HG02588 (cell line): ENCODE results near the gene EGFLAM.

Experiments
- ATAC-seq: cut with Tn5 transposase; IDR thresholded peaks from one replicate; pipeline ENCODE4 v1.9.1; 2021; ENCODE audit warnings: mild to moderate bottlenecking, moderate library complexity; ENCODE audit not compliant: unreplicated experiment

Gene EGFLAM

DNA sequence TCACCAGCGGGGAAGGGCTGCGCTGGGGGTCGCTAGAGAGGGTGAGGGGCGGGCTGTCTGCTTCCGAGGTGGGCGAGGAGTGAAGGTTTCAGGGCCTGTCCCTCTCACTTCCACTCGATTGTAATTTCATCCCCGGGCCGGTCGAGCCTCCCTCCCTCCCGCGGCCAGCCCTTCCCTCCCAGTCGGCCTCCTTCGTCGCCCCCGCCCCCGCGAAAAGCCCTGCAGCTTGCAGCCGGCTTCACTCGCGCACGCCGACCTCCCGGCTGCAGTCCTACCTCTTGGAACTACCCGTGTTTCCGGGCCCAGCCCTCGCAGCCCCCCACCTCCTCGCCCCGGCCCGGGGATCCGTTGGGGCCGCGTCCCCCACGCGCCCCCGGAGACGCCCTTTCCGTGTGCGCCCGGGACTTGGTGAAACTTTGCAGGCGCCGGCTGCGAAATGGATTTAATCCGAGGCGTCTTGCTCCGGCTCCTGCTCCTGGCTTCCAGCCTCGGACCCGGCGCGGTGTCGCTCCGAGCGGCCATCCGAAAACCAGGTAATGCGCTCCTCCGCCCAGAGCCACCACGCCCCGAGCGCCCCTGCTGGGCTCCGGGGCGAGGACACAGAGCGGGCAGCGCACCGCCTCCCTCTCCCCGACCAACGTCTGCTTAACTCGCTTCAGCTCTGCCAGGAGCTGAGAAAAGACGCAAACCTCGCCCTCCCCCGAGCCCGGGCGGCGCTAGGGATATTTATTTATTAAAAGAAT is at the start of gene EGFLAM:
EGFLAM (plus strand) TSS at position 241 of the 743 bp plus-strand sequence; CDS start at position 437, 196 bp downstream.
- no peak for ATAC-seq

DNA sequence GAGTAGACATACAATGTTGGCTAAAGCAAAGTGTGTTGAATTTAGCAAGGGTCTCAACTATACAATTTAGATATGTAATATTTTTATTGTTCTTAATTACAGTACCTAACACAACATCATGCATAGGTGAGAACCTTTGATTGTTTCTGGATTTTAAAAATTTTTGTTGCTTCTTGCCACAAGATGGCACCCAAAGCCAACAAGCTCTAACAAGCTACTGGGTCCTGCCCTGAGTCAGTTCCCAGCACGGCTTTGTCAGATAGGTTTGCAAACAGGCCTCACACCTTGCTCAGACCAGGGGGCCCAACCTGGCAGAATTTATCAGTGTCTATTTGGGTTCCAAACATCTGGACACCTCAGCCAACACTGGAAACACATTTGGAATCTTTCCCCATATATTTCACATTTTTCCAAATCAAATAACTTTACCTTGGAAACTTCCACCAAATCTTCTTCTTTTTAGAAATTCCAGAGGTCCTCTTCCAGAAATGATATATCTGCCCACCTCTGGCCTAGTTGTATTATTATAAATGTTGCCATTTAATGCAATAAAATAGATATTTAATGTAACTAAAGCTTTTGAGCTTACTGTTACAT is 49.5 kb upstream of the EGFLAM start:
- ATAC-seq, result no peak

DNA sequence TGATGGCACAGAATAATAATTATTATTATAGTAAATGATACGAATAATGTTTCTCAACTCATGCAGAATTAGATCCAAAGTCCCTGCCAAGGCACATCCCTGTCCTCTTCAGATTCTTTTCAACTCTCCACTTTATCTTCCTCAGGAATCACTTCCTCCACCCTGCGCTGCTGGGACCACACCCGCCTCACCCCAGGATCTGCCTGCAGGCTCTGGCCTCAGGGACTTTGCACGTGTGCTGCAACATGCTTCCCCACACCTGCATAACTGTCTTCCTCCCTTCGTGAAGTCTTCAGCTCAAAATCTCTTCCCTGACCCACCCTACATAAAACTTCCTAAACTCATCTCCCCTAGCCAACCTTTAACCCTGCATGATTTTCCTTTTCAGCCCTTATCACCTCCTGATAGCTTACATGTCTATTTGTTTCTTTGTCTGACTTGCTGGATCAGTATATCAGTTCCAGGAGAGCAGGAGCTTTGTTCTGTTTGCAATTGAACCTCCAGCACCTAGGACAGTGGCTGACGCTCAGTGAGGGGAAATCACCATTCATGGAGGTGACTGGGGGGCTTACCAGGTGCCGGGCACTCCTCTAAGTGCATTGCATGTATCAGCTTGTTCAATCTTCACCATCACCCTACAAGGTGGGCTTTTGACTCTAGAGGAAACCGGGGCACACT is 47.5 kb upstream of the EGFLAM start:
- no peak for ATAC-seq

DNA sequence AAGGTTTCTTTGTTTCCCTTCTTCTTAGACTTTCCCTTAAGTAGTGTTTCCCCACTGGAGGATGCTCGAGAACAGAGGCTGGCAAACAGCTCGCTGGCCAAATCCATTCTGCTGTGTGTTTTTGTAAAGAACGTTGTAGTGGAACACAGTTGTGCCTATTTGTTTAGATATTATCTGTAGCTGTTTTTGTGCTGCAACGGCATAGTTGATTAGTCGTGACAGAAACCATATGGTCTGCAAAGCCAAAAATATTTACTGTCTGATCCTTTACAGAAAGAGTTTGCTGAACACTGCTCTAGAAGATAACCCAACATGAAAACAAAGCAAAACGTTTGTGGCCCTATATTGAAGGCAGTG is 47.0 kb upstream of the EGFLAM start:
- no peak for ATAC-seq

DNA sequence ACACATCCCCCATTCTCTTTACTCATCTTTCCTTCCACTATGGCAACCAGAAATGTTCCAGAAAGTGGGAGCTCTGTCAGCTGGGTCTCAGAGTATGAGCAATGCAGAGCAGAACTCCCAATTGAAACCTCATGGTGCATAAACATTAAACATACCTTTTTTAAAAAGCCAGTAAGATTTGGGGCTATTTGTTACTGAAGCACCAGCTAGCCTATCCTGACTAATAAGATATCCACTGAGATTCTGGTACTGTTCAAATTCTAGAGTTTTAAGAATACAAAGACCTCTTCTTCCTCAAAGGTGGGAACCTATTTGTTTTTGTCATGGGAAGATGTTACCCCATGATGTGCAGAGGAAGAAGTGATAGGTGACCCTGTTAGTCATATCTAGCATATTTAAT is 46.1 kb upstream of the EGFLAM start:
- ATAC-seq, result no peak

DNA sequence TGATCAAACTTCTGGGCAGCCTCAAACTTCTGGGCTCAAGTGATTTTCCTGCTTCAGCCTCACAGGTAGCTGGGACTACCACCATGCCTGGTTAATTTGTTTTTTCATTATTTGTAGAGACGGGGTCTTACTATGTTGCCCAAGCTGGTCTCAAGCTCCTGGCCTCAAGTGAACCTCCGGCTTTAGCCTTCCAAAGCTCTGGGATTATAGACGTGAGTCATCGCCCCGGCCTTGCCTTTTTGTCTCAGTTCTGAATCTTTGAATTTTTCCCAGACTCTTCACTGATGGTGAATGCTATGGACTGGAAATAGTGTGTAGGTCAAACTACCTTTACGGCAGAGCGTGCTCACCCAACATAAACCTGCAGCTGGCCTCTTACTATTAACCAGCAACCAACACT is 32.3 kb upstream of the EGFLAM start:
- ATAC-seq, result no peak

DNA sequence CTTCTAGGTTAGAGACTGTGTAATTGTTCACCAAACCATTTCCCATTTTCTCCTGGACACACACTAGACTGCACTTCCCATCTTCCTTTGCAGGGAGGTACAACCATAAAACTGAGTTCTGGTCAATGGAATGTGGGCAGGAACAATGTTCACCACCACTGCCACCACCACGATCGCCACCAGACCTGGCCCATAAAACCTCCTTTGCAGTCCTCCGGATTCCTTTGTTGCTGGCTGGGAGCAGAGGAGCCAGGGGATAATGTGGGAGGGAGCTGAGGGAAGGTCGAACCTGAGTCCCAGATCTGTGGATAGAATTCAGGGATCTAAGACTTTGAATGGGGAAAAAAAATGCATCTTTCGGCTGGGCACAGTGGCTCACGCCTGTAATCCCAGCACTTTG is 29.4 kb upstream of the EGFLAM start:
- no peak for ATAC-seq

DNA sequence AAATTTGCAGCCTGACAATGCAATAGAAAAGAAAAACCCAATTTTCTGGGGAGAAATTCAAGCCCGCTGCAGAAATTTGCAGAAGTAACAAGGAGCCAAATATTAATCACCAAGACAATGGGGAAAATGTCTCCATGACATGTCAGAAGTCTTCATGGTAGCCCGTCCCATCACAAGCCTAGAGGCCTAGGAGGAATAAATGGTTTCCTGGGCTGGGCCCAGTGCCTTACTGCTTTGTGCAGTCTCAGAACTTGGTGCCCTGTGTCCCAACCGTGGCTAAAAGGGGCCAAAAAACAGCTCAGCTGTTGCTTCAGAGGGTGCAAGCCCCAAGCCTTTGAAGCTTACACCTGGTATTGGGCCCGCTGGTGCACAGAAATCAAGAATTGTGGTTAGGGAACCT is 23.6 kb upstream of the EGFLAM start:
- no peak for ATAC-seq

DNA sequence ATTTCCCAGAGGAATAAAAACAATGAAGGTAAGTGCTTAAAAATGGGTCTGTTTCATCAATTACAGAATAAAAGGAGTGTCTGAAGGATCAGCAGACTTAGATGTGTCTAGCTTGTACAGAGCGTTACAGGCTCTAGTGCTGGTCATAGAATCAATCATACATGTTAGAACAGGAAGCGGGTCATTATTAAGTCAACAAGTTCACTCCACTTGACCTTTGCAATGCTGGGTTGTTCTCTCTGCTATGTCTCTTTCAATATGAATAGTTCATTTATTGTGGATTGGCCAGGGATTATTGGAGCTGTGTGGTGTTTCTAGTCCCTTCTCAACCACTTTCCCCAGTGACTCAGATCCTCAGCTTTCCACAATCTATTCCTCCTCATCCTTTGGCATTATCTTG is 20.7 kb upstream of the EGFLAM start:
- no peak for ATAC-seq

DNA sequence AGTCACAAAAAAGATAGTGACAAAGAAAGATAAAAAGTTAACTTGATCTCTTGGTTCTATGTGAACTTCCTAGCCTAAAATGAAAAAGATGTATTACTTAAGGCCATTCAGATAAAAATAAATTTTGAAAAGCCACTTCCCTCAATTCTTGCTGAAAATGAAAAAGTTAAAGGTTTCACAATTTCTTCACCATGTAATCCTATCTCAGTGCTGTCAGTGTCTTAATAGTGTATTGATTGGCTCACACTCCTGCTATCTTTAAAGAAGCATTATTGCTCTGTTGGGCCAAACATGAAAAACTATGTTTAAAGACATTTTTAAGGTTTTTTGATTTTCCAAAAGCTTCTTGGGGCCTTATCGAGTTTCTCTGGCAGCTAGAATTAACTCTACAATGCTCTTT is 18.1 kb upstream of the EGFLAM start:
- no peak for ATAC-seq

DNA sequence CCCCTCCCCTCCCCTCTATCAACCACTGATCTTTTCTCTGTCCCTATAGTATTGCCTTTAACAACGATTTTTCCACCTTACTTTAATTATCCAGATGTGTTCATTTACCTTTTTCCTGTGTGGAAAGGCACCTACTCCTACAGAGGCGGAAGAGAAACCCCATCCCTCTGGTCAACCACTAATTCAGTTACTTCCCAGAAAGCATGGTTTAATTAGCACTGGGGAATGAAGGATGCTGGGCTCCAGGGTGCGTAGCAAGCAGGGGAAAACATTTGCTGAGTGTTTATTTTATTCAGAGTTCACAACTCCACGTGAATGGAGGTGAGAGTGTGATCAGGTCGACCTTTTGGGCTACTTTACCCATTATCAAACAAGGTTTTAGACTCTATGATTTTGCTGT is 16.7 kb upstream of the EGFLAM start:
- ATAC-seq, result no peak

DNA sequence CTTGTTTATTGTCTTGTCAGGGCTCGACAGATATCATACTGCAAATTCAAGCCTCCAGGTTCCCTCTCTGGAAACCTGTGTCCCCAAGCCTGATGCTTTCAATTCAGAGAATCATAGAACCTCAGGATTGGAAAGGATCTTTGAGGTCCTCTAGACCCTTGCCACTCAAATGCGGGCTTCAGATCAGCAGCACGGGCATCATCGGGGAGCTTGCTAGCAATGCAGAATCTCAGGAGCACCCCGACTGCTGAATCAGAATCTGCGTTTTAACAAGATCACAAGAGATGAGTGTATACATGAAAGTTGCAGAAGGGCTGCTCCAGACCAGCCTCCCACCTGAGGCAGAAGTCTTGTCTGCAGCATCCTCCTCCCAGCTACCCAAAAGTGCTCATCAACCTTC is 13.1 kb upstream of the EGFLAM start:
- no peak for ATAC-seq

DNA sequence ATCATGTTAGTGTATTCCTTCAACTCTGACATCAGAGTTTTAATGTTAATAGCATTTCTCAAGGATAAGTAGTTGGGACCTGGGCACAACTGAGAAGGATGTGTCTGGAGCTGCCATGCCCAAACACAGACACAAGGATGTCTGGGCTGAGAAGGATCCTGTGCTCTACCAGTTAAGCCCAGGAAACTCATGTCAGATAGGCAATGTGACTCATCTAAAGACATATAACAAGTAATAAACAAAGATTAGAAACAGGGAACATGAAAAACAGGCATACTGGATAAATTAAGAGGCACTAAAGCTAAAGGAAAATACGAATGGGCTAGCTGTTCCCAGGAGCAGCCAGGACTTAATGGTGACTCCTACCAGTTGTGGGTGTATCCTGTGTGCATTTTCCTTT is 9.1 kb upstream of the EGFLAM start:
- no peak for ATAC-seq

DNA sequence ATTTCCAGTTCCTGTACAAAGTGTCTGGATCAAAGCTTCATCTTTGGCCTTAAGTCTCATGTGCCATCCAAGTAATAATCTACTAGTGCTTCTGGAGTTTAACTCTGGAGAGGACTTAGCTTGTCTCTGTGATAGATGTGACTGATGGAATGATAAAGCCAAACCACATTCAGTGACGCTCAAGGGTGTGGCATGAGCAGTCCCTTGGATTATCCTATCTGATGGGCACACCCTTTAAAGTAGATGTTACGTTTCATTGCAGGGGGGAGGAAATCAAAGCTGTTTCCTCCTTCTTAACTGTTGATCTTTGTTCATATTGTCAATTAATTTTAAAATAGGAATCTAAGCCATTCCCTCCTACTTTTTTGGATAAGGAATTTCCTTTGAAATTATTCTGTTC is 8.5 kb upstream of the EGFLAM start:
- no peak for ATAC-seq

DNA sequence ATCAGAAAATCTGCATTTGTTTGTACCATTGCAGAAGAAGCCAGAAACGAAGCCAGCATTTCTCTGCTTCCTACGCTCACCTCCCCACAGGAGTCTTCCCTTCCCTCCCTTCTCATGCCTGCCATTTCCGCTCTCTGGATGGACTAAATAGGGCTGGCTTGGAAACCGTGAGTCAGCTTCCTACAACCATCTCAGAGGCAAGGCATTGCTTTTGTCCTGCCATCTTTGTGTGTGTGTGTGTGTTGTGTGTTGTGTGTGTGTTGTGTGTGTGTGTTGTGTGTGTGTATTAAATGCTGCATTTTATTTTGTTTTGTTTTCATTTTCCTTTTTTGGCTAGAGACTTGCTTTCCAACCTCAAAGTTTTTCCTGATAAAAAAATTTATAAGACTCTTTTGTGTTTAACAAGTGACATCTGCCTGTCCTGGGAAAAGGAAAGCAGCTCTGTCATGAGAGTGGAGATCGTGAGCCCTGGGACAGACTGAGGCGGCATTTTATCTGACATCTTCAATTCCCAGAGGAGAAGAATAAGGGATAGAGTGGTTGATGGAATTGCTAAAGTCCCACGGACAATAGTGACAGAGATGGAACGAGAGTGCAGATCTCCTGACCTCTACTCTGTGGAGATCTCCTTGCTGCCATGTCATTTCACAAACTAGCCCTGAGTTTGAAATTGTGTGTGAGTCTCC is 7.5 kb upstream of the EGFLAM start:
- no peak for ATAC-seq

DNA sequence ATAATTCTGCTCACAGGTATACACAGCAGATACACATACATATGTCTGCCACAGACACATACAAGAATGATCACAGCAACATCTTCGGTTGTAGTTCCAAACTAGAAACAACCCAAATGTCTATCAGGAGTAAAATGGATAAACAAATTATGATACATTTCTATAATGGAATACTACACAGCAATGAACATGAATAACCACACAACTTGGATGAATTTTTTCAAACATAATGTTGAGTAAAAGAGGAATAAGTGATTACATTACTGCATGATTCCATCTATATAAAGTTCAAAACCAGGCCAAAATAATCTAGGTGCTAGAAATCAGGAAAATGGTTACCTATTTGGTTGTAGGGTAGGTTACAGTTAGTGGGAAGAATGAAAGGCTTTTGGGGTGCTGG is 4.6 kb upstream of the EGFLAM start:
- ATAC-seq, result no peak

DNA sequence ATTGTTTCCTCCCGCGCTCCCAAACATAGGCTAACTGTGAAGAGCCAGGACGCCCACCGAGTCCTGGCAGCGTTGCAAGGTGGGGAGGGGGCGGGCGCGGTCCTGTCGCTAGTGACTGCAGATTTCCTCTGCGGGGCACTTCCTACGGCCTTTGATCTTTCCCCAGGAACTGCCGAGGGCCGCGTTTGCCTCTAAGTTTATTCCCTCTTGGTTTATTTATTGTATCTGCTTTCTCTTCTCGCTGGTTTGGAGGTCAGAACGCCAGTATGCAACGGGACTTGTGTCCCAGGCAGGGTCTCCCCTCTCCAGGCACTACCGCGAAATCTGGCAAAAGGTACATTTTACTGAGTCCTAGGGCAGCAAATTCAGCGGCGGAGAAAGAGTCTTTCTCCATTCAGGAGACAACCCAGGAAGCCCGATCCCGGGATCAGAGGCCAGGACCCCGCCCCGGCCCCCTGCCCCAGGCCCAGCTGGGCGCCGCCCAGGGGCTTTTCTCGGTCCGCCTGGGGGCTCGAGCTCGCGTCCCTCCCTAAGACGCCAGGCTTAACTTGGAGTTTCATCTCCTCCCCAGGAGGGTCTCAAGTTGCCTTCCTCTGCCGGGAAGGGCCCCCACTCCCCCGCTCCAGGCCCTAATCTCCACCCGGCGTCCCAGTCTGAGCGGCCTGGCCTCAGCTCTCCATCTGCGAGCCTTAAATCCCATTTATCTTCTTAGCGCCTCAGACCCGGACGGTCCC is 884 bp upstream of the EGFLAM start:
- ATAC-seq, result no peak

DNA sequence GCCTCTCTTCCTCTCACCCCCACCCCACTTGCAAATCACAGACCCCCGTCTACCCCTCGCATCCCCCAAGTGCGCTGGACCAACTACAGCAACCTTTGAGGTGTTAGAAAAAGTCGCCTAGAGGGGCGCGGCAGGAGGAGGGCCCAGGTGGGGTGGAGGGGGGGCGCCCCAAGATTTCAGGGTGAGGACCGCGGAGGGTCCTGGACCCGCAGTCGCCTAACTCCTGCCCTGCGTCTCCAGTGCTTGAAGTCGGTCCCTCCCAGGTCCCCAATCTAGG is 379 bp upstream of the EGFLAM start:
- no peak for ATAC-seq

DNA sequence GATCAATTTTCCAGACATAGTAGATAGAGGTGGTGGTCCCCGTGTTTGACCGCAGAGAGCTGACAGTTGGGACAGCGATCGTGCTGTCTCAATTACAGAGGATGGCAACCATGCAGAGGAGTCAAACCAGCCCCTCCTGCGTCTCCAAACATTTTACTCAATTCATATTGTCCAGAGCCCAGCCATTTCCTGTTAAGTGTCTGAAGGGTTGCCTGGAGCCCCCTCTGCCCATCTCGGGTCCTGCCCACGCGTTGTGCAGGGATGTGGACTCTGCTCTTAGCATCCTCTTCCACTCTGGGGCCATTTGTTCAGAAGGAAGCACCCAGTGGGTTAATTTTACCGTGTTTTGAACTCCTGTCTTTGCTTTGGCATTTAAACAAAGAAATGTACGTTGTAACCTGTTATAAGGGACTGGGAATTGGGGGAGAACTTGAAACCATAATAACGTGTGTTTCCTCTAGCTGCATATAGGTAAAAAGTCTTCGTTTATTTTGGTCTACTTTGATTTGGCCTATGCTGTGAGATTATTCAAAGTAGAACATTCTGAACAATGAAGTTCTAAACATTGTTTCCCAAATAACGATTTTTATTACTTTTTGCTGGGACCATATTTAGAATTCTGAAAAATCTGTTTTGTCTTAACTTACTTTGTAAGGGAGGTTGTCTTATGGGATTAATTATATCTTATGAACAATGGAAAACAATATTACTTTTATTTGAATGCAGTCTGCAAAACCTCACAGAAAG is 876 bp downstream of the EGFLAM start:
- ATAC-seq, result no peak

DNA sequence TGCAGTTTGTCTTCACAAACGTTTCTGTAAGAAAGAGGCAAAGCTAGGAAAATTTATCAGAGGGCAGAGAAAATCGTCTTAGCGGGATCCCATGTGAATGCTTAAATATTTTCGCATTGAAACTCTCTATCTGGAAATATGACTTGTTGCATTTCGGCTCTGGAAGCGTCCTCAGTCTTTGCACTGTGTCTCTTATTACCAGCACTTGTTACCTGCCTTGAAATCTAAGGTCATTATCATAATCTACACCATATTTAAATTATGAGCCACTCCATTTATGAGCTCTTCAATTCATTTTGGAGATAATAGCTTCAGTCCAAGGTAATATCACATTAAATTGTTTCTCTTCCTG is 1.4 kb downstream of the EGFLAM start:
- no peak for ATAC-seq

DNA sequence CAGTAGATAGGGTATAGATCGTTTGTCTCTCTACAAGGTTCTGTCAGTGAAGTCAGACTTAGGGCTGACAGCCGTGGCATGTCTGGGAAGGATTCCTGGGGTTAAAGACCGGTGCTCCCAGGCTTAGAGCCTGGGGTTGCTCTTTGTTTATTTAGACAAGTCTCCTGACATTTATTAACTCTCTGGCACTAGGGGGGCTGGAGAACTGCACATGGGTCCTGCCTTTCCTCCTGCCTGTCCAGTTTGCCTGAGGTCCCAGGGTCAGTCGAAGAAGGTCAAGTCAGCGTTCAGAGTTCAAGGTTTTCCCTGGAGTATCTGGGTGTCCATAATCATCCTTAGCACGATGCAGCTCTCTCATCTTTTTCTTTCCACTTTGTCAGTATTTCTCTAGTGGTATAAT is 5.6 kb downstream of the EGFLAM start:
- no peak for ATAC-seq
